ENCODE data around the gene ZNF689. TPM values are rescaled to one million over a fixed set of nuclear protein-coding genes. Genes with fewer than 3 reads are reported as not detected.

The ZNF689 gene
- polyA plus RNA-seq, 1 donor from 2014 or later: 10.6 TPM

GRCh38 chr16:30558789-30559377 is 51.3 kb downstream of the ZNF689 start:
- Histone ChIP-seq H3K9me2 (ENCODE audit: insufficient read depth, low read length) (no peaks in the 10 kb centered on the region), H3K79me2 (replicated peaks; ENCODE audit: insufficient read depth, low read length) (peaks cover 7% of the 10 kb centered on the region), H3F3A (ENCODE audit: insufficient read depth, low read length, poor library complexity, severe bottlenecking) (no peaks in the 10 kb centered on the region), H2AFZ (ENCODE audit: low read depth, low read length) (peak overlapping the region; percentile 89), H3K9ac (ENCODE audit: low read length) (peak overlapping the region; percentile 98), H3K9me3 (ENCODE audit: low read length) (no peaks in the 10 kb centered on the region), H4K20me1 (ENCODE audit: insufficient read depth) (no peaks in the 10 kb centered on the region), H3K36me3 (ENCODE audit: insufficient read depth, low read length) (no peaks in the 10 kb centered on the region), H3K4me3 (ENCODE audit: low read length) (peak overlapping the region; percentile 89), H3K27ac (ENCODE audit: low read length) (peak overlapping the region; percentile 97), H3K27me3 (ENCODE audit: insufficient read depth, low read depth, low read length) (no peaks in the 10 kb centered on the region), H3K4me2 (ENCODE audit: low read length) (peak overlapping the region; percentile 25)
- TF ChIP-seq REST (IDR thresholded peaks at IDR 0.05; ENCODE audit: borderline replicate concordance) (no peak), EP300 (conservative IDR thresholded peaks at IDR 0.05; ENCODE audit: poor library complexity, severe bottlenecking) (no peak), POLR2AphosphoS5 (IDR thresholded peaks at IDR 0.05) (no peak), RAD21 (conservative IDR thresholded peaks at IDR 0.05) (no peak), MXI1 (conservative IDR thresholded peaks at IDR 0.05; ENCODE audit: poor library complexity, severe bottlenecking) (no peak), SMC3 (conservative IDR thresholded peaks at IDR 0.05; ENCODE audit: poor library complexity) (no peak), CTCF (IDR thresholded peaks at IDR 0.05; ENCODE audit: poor library complexity, severe bottlenecking) (no peak)

DNA sequence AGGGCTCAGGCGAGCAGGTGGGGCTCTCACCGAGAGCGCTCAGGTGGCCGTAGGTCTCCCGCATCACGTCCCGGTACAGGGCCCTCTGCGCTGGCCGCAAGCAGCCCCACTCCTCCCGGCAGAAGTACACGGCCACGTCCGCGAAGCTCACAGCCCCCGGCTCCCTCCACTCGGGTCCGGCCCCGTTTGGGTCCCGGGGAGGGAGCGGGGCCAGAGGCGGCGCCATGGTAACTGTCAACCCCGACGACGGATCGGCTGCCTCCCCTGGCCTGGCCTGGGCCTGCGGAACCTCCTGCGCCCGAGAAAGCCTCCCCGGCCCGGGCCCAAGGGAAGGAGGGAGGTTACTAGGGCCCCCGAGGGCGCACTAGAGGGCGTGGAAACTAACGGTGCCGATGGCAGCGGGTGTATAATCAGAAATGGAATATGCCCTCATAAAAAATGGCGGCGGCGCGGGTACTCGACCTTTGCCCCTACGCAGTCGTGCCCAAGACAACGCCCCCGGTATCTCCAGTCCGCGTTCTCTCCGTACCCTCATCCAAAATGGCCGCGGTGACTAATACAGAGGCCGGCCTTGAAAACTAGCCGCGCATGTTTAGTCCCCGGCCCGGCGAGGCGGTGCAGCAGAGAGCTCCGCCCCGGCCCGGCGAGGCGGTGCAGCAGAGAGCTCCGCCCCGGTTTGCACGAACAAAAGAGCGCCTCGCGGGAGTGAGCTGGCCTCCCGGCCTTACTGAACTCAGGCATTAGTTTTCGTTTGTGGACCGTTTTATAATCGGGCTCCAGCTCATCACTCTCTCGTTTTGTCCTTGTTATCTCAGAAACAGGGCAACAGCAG is 52.0 kb downstream of the ZNF689 start, which contains the start of gene ZNF764:
TSS of gene ZNF764 (minus strand) at position 418 of the 832 bp plus-strand sequence. CDS start at position 226, 192 bp downstream.
- H3K4me3 ChIP-seq (ENCODE audit: low read length): peak within 1 kb of the TSS; percentile 89
- no peaks in the 10 kb centered on the region for H3K27me3 ChIP-seq (ENCODE audit: insufficient read depth, low read depth, low read length)
- peak within 1 kb of the TSS; percentile 78 for H3K4me2 ChIP-seq (ENCODE audit: low read length)
- H3K79me2 ChIP-seq (replicated peaks; ENCODE audit: insufficient read depth, low read length): peaks cover 7% of the 10 kb centered on the region
- peak within 1 kb of the TSS; percentile 98 for H3K9ac ChIP-seq (ENCODE audit: low read length)
- no peaks in the 10 kb centered on the region for H3F3A ChIP-seq (ENCODE audit: insufficient read depth, low read length, poor library complexity, severe bottlenecking)
- H4K20me1 ChIP-seq (ENCODE audit: insufficient read depth): no peaks in the 10 kb centered on the region
- peak within 1 kb of the TSS; percentile 95 for H2AFZ ChIP-seq (ENCODE audit: low read depth, low read length)
- no peaks in the 10 kb centered on the region for H3K9me3 ChIP-seq (ENCODE audit: low read length)
- H3K9me2 ChIP-seq (ENCODE audit: insufficient read depth, low read length): no peaks in the 10 kb centered on the region
- H3K36me3 ChIP-seq (ENCODE audit: insufficient read depth, low read length): no peaks in the 10 kb centered on the region
- peak; percentile 31 for TF ChIP-seq REST (IDR thresholded peaks at IDR 0.05; ENCODE audit: borderline replicate concordance)
- TF ChIP-seq RAD21 (conservative IDR thresholded peaks at IDR 0.05): peak; percentile 48
- peak; percentile 44 for TF ChIP-seq SMC3 (conservative IDR thresholded peaks at IDR 0.05; ENCODE audit: poor library complexity)
- TF ChIP-seq EZH2 (IDR thresholded peaks at IDR 0.05; ENCODE audit: borderline replicate concordance, insufficient read depth, low read length, poor library complexity, severe bottlenecking): no peak
- TF ChIP-seq EP300 (conservative IDR thresholded peaks at IDR 0.05; ENCODE audit: poor library complexity, severe bottlenecking): peak; percentile 57
- TF ChIP-seq TAF1 (IDR thresholded peaks at IDR 0.05; ENCODE audit: low read depth): no peak
- TF ChIP-seq MXI1 (conservative IDR thresholded peaks at IDR 0.05; ENCODE audit: poor library complexity, severe bottlenecking): peak; percentile 70
- peak; percentile 58 for TF ChIP-seq POLR2AphosphoS5 (IDR thresholded peaks at IDR 0.05)
- TF ChIP-seq CTCF (IDR thresholded peaks at IDR 0.05; ENCODE audit: poor library complexity, severe bottlenecking): peak; percentile 43
- H3K27ac ChIP-seq (ENCODE audit: low read length): peak within 1 kb of the TSS; percentile 97
